HG03280 (cell line): ENCODE measurements around the gene SNX7.

ENCODE experiments used
- ATAC-seq: cut with Tn5 transposase; IDR thresholded peaks from one replicate; pipeline ENCODE4 v1.9.1; 2021; ENCODE audit warnings: mild to moderate bottlenecking, moderate library complexity; ENCODE audit not compliant: unreplicated experiment

SNX7 gene

GRCh38 chr1:98763488-98764150, 102.1 kb downstream of the SNX7 start:
- ATAC-seq: no peak

GRCh38 chr1:98764485-98764884, 103.0 kb downstream of the SNX7 start:
- ATAC-seq: no peak

- no peak for ATAC-seq
Measured at GRCh38 chr1:98766255-98766654, 104.7 kb downstream of the SNX7 start.

GRCh38 chr1:98769162-98769561, 107.6 kb downstream of the SNX7 start:
- ATAC-seq: no peak

- ATAC-seq: no peak
Measured at GRCh38 chr1:98781906-98782305, 120.4 kb downstream of the SNX7 start.

GRCh38 chr1:98783821-98784220, 122.3 kb downstream of the SNX7 start:
- no peak for ATAC-seq

GRCh38 chr1:98791498-98791897, 130.0 kb downstream of the SNX7 start:
- no peak for ATAC-seq

GRCh38 chr1:98792123-98792522, 130.6 kb downstream of the SNX7 start:
- no peak for ATAC-seq

- ATAC-seq: no peak
Measured at GRCh38 chr1:98793136-98793535, 131.6 kb downstream of the SNX7 start.

- ATAC-seq: peak; percentile 96
Measured at GRCh38 chr1:98794196-98794886, 132.8 kb downstream of the SNX7 start.

GRCh38 chr1:98796049-98796448, 134.5 kb downstream of the SNX7 start:
- no peak for ATAC-seq

GRCh38 chr1:98797506-98797905, 136.0 kb downstream of the SNX7 start:
- no peak for ATAC-seq
